ENCODE data around the gene PLCH1. TPM values are rescaled to one million over a fixed set of nuclear protein-coding genes. Genes with fewer than 3 reads are reported as not detected.

The PLCH1 gene
- total RNA-seq, 1 donor from 2014 or later: 0.25 TPM

GRCh38 chr3:155327871-155328270 is 417.0 kb downstream of the PLCH1 start:
- H3K4me3 ChIP-seq: no peak overlapping the region
- no peaks in the 10 kb centered on the region for H3K9me3 ChIP-seq
- no peak overlapping the region for H3K27ac ChIP-seq
- H3K4me1 ChIP-seq: no peaks in the 10 kb centered on the region
- intact Hi-C loops (cut with DNase I): loop anchor here (10.0 kb wide), 1 partner anchor 993 kb away; no protein-coding TSS in a partner anchor
- no peak for DNase-seq (ENCODE audit: extremely low spot score in 2 of 2)
- no peaks in the 10 kb centered on the region for H3K27me3 ChIP-seq
- no peak for TF ChIP-seq POLR2AphosphoS5 (IDR thresholded peaks at IDR 0.05; ENCODE audit: insufficient read depth in 1 of 2, low read depth in 1 of 2)
- no peak for TF ChIP-seq CTCF (IDR thresholded peaks at IDR 0.05)
- TF ChIP-seq POLR2A (IDR thresholded peaks at IDR 0.05): no peak
- H3K36me3 ChIP-seq: no peaks in the 10 kb centered on the region

GRCh38 chr3:155327430-155327829 is 417.4 kb downstream of the PLCH1 start:
- no peaks in the 10 kb centered on the region for H3K9me3 ChIP-seq
- DNase-seq (ENCODE audit: extremely low spot score in 2 of 2): no peak
- H3K36me3 ChIP-seq: no peaks in the 10 kb centered on the region
- TF ChIP-seq POLR2AphosphoS5 (IDR thresholded peaks at IDR 0.05; ENCODE audit: insufficient read depth in 1 of 2, low read depth in 1 of 2) (no peak), CTCF (IDR thresholded peaks at IDR 0.05) (no peak), POLR2A (IDR thresholded peaks at IDR 0.05) (no peak)
- H3K4me1 ChIP-seq: no peaks in the 10 kb centered on the region
- intact Hi-C loops (cut with DNase I): loop anchor here (10.0 kb wide), 1 partner anchor 993 kb away; no protein-coding TSS in a partner anchor
- no peak overlapping the region for H3K27ac ChIP-seq
- H3K4me3 ChIP-seq: no peak overlapping the region
- no peaks in the 10 kb centered on the region for H3K27me3 ChIP-seq

- TF ChIP-seq POLR2A (IDR thresholded peaks at IDR 0.05): no peak
- TF ChIP-seq CTCF (IDR thresholded peaks at IDR 0.05): no peak
- no peak for TF ChIP-seq POLR2AphosphoS5 (IDR thresholded peaks at IDR 0.05; ENCODE audit: insufficient read depth in 1 of 2, low read depth in 1 of 2)
- intact Hi-C loops (cut with DNase I): loop anchor here (10.0 kb wide), 1 partner anchor 992 kb away; no protein-coding TSS in a partner anchor
These were observed 418.0 kb downstream of the PLCH1 start for GRCh38 chr3:155326901-155327300.

GRCh38 chr3:155326244-155326643 is 418.6 kb downstream of the PLCH1 start:
- Histone ChIP-seq H3K27ac (no peak overlapping the region), H3K4me1 (no peaks in the 10 kb centered on the region), H3K9me3 (no peaks in the 10 kb centered on the region), H3K36me3 (no peaks in the 10 kb centered on the region), H3K27me3 (no peaks in the 10 kb centered on the region), H3K4me3 (no peak overlapping the region)
- DNase-seq (ENCODE audit: extremely low spot score in 2 of 2): no peak
- intact Hi-C loops (cut with DNase I): loop anchor here (10.0 kb wide), 1 partner anchor 991 kb away; no protein-coding TSS in a partner anchor
- TF ChIP-seq POLR2A (IDR thresholded peaks at IDR 0.05) (no peak), POLR2AphosphoS5 (IDR thresholded peaks at IDR 0.05; ENCODE audit: insufficient read depth in 1 of 2, low read depth in 1 of 2) (no peak), CTCF (IDR thresholded peaks at IDR 0.05) (no peak)

More at GRCh38 chr3:155326901-155327300, 418.0 kb downstream of the PLCH1 start:
- Histone ChIP-seq H3K4me1 (no peaks in the 10 kb centered on the region), H3K9me3 (no peaks in the 10 kb centered on the region), H3K36me3 (no peaks in the 10 kb centered on the region), H3K27me3 (no peaks in the 10 kb centered on the region), H3K4me3 (no peak overlapping the region), H3K27ac (no peak overlapping the region)
- no peak for DNase-seq (ENCODE audit: extremely low spot score in 2 of 2)

Small RNA genes lying within 50 kb of the gene (small RNA-seq; reads per million reads assigned to genes)
- gene AC108729.3 (not detected), gene RN7SL715P (not detected)

Other genes with a start within 250 kb of the PLCH1 start
- 1.7 TPM for gene C3orf33, start 61.2 kb upstream of the PLCH1 start, total RNA-seq
- 27.0 TPM for gene SLC33A1, start 109.4 kb upstream of the PLCH1 start, total RNA-seq
- gene GMPS, start 125.6 kb upstream of the PLCH1 start, total RNA-seq: 29.2 TPM